ENCODE measurements around the gene ACSS1.
A peak's percentile ranks its signal among the peaks of the same experiment; 100 is the strongest.

Gene ACSS1

GRCh38 chr20:25078662-25079061, 20.7 kb upstream of the ACSS1 start:
- DNase-seq (ENCODE audit: low read depth in 3 of 3): no peak

DNA sequence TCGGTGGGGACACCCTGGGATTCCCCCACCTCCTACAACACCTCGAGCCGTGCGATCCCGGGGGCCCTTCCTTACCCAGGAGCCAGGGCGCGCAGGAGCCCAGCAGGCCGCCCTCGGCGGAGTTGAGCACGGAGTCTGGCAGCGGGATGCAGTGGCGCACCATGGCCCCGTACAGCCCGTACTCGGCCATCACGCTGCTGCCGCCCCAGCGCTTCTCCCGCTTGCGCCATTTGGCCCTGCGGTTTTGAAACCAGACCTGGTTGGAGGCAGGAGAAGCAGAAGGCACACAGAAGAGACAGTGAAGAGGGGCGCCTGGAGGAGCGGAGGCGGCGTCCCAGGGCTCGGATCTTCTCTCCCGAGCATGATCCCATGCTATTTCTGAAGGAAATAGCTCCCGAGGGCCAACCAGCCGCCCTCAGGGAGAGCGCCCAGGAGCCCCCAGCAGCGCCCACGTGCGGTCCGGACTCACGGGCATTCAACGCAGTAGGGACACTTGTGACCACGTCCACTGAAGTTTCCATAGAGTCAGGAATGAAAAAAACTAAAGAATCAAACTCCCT, 19.8 kb upstream of the ACSS1 start:
- DNase-seq (ENCODE audit: low read depth in 3 of 3): no peak

GRCh38 chr20:25076731-25077609, 19.0 kb upstream of the ACSS1 start:
- DNase-seq (ENCODE audit: low read depth in 3 of 3): no peak

GRCh38 chr20:25076201-25076600, 18.3 kb upstream of the ACSS1 start:
- DNase-seq (ENCODE audit: low read depth in 3 of 3): no peak

DNA sequence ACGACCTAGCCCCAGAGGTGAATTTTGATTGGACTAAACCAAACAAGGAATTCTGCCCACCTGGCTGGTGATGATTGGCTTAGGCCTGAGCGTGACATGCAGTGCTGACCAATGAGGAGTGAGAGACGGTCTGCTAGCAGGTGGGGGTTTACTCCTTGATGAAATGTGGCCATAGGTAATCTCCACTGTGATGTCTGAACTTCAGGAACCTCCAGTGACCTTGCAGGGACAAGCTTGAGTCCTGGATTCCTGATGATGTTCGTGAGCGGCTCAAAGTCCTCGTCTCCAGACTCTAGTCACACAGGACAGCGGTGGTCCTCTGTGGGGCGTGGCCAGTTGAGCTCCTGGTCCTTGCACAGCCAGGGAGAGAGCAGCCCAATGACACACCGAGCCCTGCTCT, 15.6 kb upstream of the ACSS1 start:
- no peak for DNase-seq (ENCODE audit: low read depth in 3 of 3)

GRCh38 chr20:25072226-25072811, 14.4 kb upstream of the ACSS1 start:
- DNase-seq (ENCODE audit: low read depth in 3 of 3): no peak

DNA sequence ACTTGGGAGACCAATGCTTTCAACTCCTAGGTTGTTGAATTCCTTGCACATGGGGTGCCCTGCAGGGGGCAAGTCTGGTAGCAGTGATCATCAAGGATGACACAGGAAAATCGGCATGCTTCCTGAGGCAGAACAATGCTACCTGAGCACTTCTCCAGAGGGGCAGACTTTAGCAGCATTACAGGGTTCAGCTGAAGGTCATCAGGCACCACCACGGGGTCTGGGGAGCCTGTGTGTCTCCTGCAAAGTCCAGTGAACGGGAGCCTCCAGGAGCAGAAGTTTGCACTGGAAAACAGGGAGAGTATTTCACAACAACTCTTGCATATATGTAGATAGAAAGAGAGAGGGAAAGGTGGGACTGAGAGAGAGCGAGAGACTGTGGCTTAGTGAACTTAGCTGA, 13.8 kb upstream of the ACSS1 start:
- no peak for DNase-seq (ENCODE audit: low read depth in 3 of 3)

- no peak for DNase-seq (ENCODE audit: low read depth in 3 of 3)
Measured at GRCh38 chr20:25070821-25071473, 13.0 kb upstream of the ACSS1 start.

DNA sequence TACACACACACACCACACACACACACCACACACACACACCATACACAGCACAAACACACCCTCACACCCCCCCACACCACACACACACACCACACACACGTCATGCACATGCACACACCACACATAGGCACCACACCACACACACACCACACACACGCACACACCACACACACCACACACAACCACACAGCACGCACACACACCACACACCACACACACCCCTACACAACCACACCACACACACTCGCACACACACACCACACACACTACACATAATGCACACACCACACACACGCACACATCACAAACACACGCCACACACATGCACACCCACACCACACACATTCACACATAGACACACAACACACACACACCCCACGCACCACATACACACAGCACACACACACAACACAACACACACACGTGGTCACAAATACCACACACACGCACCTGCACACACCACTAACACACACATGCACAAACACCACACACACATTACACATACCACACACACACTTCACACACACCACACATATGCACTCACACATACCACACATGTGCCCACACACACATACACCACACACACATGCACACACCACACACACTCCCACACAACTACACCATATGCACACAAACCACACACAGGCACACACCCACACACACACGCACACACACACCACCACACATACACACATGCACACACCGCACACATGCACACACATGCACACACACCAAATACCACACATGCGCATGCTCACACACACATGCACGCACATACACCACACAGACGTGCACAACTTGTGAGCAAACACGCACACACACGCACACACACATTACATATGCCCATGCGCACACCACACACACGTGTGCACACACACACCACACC, 9.4 kb upstream of the ACSS1 start:
- no peak for DNase-seq (ENCODE audit: low read depth in 3 of 3)

DNA sequence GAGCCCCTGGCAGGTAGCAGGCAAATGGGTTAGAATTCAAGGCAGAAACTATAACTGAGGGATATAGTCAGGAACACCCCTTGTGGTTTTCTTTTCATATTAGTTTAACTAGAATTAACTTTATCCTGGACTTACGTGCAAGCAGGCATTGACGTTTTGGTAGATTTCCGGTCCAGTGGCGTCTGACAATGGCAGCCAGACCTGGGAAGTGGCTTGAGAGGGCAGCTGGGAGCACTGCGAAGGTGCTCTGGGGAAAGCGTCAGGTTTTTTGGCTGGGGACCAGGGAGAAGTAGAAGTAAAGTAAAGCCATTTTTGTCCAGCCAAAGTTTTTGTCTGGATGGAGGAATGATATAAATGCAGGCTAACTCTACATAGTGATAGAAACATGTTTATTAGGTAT, 8.4 kb upstream of the ACSS1 start:
- no peak for DNase-seq (ENCODE audit: low read depth in 3 of 3)

GRCh38 chr20:25065625-25066338, 7.8 kb upstream of the ACSS1 start:
- peak in 1 of 3 donors; percentile 21 for DNase-seq (ENCODE audit: low read depth in 3 of 3)

- no peak for DNase-seq (ENCODE audit: low read depth in 3 of 3)
Measured at GRCh38 chr20:25065072-25065624, 7.2 kb upstream of the ACSS1 start.

GRCh38 chr20:25064561-25065071, 6.7 kb upstream of the ACSS1 start:
- no peak for DNase-seq (ENCODE audit: low read depth in 3 of 3)

- DNase-seq (ENCODE audit: low read depth in 3 of 3): no peak
Measured at GRCh38 chr20:25063981-25064380, 6.0 kb upstream of the ACSS1 start.

- no peak for DNase-seq (ENCODE audit: low read depth in 3 of 3)
Measured at GRCh38 chr20:25063546-25063945, 5.6 kb upstream of the ACSS1 start.

- DNase-seq (ENCODE audit: low read depth in 3 of 3): no peak
Measured at GRCh38 chr20:25062841-25063240, 4.9 kb upstream of the ACSS1 start.

DNA sequence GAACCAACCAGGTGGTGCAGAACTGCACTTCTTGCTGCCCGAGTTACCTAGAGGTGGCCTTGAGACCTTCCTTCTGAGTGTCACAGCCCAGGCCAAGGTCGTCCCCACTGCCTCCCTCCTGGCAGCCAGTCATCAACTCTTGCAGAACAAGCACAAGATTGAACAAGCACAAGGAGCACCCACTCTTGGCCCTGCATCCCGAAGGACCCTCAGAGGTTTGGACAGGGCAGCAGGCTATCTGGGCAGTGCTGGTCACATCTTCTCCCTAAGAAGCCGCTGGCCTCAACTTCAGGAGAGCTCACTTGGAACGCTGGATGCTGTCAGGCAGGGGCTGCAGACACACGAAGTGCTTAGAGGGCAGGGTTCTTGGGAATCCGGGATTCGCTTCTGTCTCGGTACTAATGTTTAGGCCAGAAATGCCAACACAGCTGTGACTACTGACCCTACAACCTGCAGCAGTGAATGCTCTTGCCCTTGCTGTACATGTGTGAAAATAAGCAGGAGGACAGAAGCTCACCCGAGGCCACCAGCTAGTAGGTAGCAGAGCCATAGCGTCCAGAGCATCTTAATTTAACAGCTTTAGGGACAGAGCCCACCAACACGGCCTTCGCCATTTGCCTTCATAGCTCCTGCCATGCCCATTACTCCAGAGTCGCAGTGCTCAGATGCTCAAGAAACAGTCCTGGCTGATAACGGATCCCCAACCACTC, 4.0 kb upstream of the ACSS1 start:
- no peak for DNase-seq (ENCODE audit: low read depth in 3 of 3)

DNA sequence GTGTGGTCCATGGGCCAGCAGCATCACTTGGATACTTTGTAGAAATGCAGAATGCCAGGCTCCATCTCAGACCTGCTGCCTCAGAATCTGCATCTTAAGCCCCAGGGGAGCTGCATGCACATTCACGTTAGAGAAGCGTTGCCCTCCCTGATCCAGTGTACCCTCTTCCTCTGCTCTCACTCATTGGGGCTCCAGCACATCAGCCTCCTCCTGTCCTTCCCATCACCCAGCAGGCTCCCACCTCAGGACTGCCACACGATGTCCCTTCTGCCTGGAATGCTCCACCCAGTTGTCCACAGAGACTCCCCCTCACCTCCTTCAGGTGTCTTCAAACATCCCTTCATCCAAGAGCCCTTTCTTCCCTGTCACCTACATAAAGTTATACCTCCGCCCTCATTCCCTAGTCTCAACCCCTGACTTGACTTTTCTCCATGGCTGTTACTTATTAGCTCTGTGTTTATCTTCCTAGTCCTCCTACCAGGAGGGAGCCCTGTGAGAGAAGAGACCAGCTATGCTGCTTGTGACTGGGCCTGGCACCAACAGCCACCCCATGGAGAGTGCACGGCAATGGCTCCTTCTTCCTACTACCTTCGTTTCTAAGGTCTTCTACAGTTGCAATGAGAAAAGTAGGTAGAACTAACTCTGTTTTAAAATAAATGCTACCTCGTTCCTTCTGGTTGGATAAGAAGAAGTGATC, 3.3 kb upstream of the ACSS1 start:
- no peak for DNase-seq (ENCODE audit: low read depth in 3 of 3)

- DNase-seq (ENCODE audit: low read depth in 3 of 3): no peak
Measured at GRCh38 chr20:25059866-25060465, 2.0 kb upstream of the ACSS1 start.

Measured in stimulated activated CD4-positive, alpha-beta T cell treated with anti-CD3 and anti-CD28 coated beads, TNF-alpha, amount 100 ng/mL, for 48 hours (primary cell).